HG03135 (cell line): ENCODE measurements around the gene MND1.

Experiments
- ATAC-seq: cut with Tn5 transposase; IDR thresholded peaks from one replicate; pipeline ENCODE4 v1.9.1; 2021; ENCODE audit warnings: mild to moderate bottlenecking, moderate library complexity; ENCODE audit not compliant: unreplicated experiment

The MND1 gene

GRCh38 chr4:153346031-153346430, 1.5 kb downstream of the MND1 start:
- ATAC-seq = no peak

GRCh38 chr4:153346563-153346962, 2.1 kb downstream of the MND1 start:
- ATAC-seq = no peak

DNA sequence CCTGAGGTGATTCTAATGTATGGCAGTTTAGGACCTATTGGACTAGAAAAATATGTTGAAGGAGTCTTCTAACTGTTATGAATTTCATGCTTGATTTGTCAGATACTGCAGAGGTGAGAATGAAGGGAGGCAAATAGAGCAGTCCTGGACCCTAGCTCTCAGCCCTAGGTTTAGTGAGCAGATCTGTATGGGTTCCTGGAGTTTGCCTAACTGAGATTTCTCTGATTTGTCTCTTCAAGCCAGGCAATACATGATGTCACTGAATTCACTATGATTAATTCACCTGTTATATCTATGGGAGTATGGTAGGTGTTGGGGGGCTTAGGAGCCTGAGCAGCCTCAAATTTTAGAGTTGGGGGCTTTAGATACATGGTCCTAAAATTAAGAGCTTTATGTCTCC, 2.6 kb downstream of the MND1 start:
- no peak for ATAC-seq

DNA sequence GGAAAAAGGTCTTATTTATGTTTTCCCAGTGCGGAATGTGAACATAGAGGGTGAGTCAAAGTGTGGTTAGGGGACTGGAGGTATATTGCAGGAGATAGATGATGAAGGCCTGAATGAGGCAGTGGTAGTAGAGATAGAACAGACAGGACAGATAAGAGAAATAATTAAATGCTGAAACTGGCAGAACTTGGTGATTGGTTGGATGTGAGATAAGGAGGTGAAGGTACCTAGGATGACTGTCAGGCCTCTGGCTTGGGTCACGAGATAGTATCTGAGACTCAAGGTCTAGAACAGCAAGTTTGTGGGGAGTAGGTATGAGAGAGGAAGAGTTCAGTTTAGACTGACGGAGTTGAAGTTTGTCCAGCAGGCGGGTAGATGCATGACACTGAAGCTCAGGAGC, 3.5 kb downstream of the MND1 start:
- ATAC-seq = no peak

GRCh38 chr4:153349206-153349805, 4.8 kb downstream of the MND1 start:
- ATAC-seq = no peak

GRCh38 chr4:153362184-153362583, 17.7 kb downstream of the MND1 start:
- no peak for ATAC-seq

DNA sequence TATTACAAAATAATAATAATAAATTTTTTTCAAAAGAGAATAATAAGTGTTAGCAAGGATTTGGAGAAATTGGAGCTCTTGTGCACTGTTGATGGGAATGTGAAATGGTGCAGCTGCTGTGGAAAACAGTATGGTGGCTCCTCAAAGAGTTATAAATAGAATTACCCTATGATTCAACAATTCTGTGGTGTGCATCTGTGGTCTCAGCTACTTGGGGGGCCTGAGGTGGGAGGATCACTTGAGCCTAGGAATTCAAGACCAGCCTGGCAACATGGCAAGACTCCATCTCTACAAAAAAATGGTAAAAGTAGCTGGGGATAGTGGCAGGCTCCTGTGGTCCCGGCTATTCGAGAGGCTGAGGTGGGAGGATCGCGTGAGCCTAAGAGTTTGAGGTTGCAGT, 19.6 kb downstream of the MND1 start:
- ATAC-seq = no peak

GRCh38 chr4:153365003-153365402, 20.5 kb downstream of the MND1 start:
- no peak for ATAC-seq

DNA sequence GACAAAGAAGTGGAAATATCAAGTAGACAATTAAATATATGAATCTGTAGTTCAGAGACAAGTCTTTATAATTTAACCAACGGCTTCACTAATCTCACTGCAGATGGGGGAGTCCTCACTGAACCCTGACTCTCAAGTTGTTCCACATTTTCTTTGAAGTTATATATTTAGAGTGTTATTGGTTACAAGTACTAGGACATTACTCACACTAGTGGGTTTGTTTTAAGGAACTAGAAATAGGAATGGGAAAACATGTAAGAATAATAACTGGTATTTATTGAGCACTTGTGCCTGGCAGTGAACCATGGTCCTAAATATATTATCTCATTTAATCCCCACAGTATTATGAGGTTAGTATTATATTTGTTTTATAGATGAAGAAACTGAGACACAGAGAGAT, 22.0 kb downstream of the MND1 start:
- ATAC-seq = no peak

- ATAC-seq = no peak
Measured at GRCh38 chr4:153367092-153367491, 22.6 kb downstream of the MND1 start.

GRCh38 chr4:153369021-153369420, 24.5 kb downstream of the MND1 start:
- no peak for ATAC-seq

GRCh38 chr4:153371701-153372234, 27.3 kb downstream of the MND1 start:
- no peak for ATAC-seq

- no peak for ATAC-seq
Measured at GRCh38 chr4:153372967-153373562, 28.6 kb downstream of the MND1 start.

GRCh38 chr4:153374442-153374841, 30.0 kb downstream of the MND1 start:
- ATAC-seq = no peak

- no peak for ATAC-seq
Measured at GRCh38 chr4:153375303-153375702, 30.8 kb downstream of the MND1 start.

GRCh38 chr4:153383131-153383530, 38.6 kb downstream of the MND1 start:
- no peak for ATAC-seq

- ATAC-seq = no peak
Measured at GRCh38 chr4:153384160-153384559, 39.7 kb downstream of the MND1 start.

- ATAC-seq = no peak
Measured at GRCh38 chr4:153385784-153386183, 41.3 kb downstream of the MND1 start.

- ATAC-seq = no peak
Measured at GRCh38 chr4:153387981-153388380, 43.5 kb downstream of the MND1 start.

DNA sequence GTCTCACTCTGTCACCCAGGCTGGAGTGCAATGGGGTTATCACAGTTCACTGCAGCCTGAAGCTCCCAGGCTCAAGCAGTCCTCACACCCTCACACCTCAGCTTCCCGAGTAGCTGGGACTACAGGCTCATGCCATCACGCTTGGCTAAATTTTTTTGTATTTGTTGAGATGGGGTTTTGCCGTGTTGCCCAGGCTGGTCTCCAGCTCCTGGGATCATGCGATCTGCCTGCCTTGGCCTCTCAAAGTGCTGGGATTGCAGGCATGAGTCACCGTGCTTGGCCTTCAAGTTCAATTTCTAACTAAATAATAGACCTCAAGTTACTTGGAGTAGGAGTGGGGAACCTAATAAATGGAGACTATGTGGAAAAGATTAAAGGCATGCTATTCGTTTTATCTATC, 48.9 kb downstream of the MND1 start:
- ATAC-seq = no peak

DNA sequence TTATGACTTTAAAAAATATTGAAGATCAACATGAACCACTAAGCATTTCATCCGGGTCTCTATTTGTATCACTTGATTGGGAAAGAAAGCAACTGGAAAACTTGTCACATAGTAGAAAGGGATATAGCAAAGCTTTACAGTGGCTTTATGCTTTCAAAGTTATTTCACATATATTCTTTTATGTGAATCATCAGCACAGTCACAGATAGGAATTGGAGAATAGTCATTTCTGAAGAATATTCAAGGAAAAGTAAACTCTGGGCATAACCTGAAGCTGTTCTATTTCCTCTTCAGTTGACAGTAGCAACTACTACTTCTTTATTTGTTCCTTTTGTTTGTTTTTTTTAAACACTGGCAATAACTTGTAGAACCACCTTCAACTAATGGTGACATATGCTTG, 50.5 kb downstream of the MND1 start:
- no peak for ATAC-seq

- no peak for ATAC-seq
Measured at GRCh38 chr4:153398713-153399112, 54.2 kb downstream of the MND1 start.

- no peak for ATAC-seq
Measured at GRCh38 chr4:153399358-153399757, 54.9 kb downstream of the MND1 start.
